Measurements from ENCODE around the gene AATF.

AATF gene

GRCh38 chr17:37017404-37017803, 68.7 kb downstream of the AATF start:
- no peak for TF ChIP-seq CTCF (conservative IDR thresholded peaks at IDR 0.05; ENCODE audit: low read depth, low read length)
- H3K4me3 ChIP-seq (ENCODE audit: low read length) = no peak overlapping the region
- no peak for DNase-seq (ENCODE audit: low read depth)

GRCh38 chr17:37019117-37019740, 70.5 kb downstream of the AATF start:
- TF ChIP-seq CTCF (conservative IDR thresholded peaks at IDR 0.05; ENCODE audit: low read depth, low read length) = no peak
- H3K4me3 ChIP-seq (ENCODE audit: low read length) = no peak overlapping the region
- DNase-seq (ENCODE audit: low read depth) = no peak

GRCh38 chr17:37019741-37020129, 71.0 kb downstream of the AATF start:
- H3K4me3 ChIP-seq (ENCODE audit: low read length) = no peak overlapping the region
- no peak for TF ChIP-seq CTCF (conservative IDR thresholded peaks at IDR 0.05; ENCODE audit: low read depth, low read length)
- no peak for DNase-seq (ENCODE audit: low read depth)

GRCh38 chr17:37024181-37024637, 75.5 kb downstream of the AATF start:
- TF ChIP-seq CTCF (conservative IDR thresholded peaks at IDR 0.05; ENCODE audit: low read depth, low read length) = no peak
- peak; percentile 16 for DNase-seq (ENCODE audit: low read depth)
- no peak overlapping the region for H3K4me3 ChIP-seq (ENCODE audit: low read length)

GRCh38 chr17:37025238-37025637, 76.5 kb downstream of the AATF start:
- no peak for TF ChIP-seq CTCF (conservative IDR thresholded peaks at IDR 0.05; ENCODE audit: low read depth, low read length)
- no peak for DNase-seq (ENCODE audit: low read depth)
- no peak overlapping the region for H3K4me3 ChIP-seq (ENCODE audit: low read length)

GRCh38 chr17:37025847-37026530, 77.2 kb downstream of the AATF start:
- no peak for DNase-seq (ENCODE audit: low read depth)
- TF ChIP-seq CTCF (conservative IDR thresholded peaks at IDR 0.05; ENCODE audit: low read depth, low read length) = no peak
- no peak overlapping the region for H3K4me3 ChIP-seq (ENCODE audit: low read length)

GRCh38 chr17:37026531-37026869, 77.7 kb downstream of the AATF start:
- no peak for TF ChIP-seq CTCF (conservative IDR thresholded peaks at IDR 0.05; ENCODE audit: low read depth, low read length)
- no peak overlapping the region for H3K4me3 ChIP-seq (ENCODE audit: low read length)
- no peak for DNase-seq (ENCODE audit: low read depth)
